Parathyroid adenoma (tissue), 2 donors: ENCODE data around the gene LPP.

Source experiments
- H2AFZ ChIP-seq: fragments of 300-600 bp; sonication (generic); one replicate; pipeline ENCODE4 v1.7.0; 2017; ENCODE audit warnings: antibody characterized with exemption, mild to moderate bottlenecking
- H3K27ac ChIP-seq: fragments of 300-600 bp; sonication (generic); one replicate; pipeline ENCODE4 v1.7.0; 2017
- H3K27me3 ChIP-seq: fragments of 300-600 bp; sonication (generic); one replicate; pipeline ENCODE4 v1.7.0; 2017; ENCODE audit warnings: low read length; ENCODE audit not compliant: control insufficient read depth, insufficient read depth
- H3K36me3 ChIP-seq: fragments of 300-600 bp; sonication (generic); one replicate; pipeline ENCODE4 v1.7.0; 2017; ENCODE audit warnings: low read length; ENCODE audit not compliant: control insufficient read depth, insufficient read depth
- H3K4me1 ChIP-seq: fragments of 300-600 bp; sonication (generic); one replicate; pipeline ENCODE4 v1.7.0; 2017; ENCODE audit warnings: control low read depth
- H3K4me2 ChIP-seq: fragments of 300-600 bp; sonication (generic); one replicate; pipeline ENCODE4 v1.7.0; 2017; ENCODE audit warnings: low read length
- H3K4me3 ChIP-seq: fragments of 300-600 bp; sonication (generic); one replicate; pipeline ENCODE4 v1.7.0; 2017; ENCODE audit warnings: low read depth, low read length
- H3K79me2 ChIP-seq: fragments of 300-600 bp; sonication (generic); one replicate; pipeline ENCODE4 v1.7.0; 2017; ENCODE audit warnings: control low read depth
- H3K9ac ChIP-seq: fragments of 300-600 bp; sonication (generic); one replicate; pipeline ENCODE4 v1.7.0; 2017; ENCODE audit warnings: mild to moderate bottlenecking
- H3K9me3 ChIP-seq: fragments of 300-600 bp; sonication (generic); one replicate; pipeline ENCODE4 v1.7.0; 2017; ENCODE audit warnings: low read length; ENCODE audit not compliant: control insufficient read depth
- TF ChIP-seq, protein P1 (sequence below): fragments of 300-600 bp; sonication (generic); IDR thresholded peaks from one replicate; pipeline ENCODE4 v1.7.0; 2017; ENCODE audit warnings: antibody characterized with exemption, mild to moderate bottlenecking
- donor health status: primary hyperparathyroidism.

The LPP gene

DNA sequence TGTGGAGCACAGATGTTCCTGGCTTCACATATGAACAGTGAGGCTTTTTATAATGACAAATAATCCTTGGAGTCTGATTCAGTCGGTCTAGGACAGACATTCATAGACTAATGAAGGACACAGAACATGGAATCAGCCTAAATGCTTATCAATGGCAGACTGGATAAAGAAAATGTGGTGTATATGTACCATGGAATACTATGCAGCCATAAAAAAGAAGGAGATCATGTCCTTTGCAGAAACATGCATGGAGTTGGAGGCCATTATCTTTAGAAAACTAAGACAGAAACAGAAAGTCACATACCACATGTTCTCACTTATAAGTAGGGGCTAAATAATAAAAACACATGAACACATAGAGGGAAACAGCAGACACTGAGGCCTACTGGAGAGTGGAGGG is 19.9 kb upstream of the LPP start:
- Histone ChIP-seq H3K9ac (no peak overlapping the region), H3K4me1 (no peaks in the 10 kb centered on the region), H3K36me3 (no peaks in the 10 kb centered on the region), H3K27me3 (no peaks in the 10 kb centered on the region), H3K4me2 (no peak overlapping the region), H2AFZ (no peak overlapping the region), H3K79me2 (no peaks in the 10 kb centered on the region), H3K27ac (no peak overlapping the region), H3K4me3 (no peak overlapping the region), H3K9me3 (no peaks in the 10 kb centered on the region)
- TF ChIP-seq, protein P1, sequence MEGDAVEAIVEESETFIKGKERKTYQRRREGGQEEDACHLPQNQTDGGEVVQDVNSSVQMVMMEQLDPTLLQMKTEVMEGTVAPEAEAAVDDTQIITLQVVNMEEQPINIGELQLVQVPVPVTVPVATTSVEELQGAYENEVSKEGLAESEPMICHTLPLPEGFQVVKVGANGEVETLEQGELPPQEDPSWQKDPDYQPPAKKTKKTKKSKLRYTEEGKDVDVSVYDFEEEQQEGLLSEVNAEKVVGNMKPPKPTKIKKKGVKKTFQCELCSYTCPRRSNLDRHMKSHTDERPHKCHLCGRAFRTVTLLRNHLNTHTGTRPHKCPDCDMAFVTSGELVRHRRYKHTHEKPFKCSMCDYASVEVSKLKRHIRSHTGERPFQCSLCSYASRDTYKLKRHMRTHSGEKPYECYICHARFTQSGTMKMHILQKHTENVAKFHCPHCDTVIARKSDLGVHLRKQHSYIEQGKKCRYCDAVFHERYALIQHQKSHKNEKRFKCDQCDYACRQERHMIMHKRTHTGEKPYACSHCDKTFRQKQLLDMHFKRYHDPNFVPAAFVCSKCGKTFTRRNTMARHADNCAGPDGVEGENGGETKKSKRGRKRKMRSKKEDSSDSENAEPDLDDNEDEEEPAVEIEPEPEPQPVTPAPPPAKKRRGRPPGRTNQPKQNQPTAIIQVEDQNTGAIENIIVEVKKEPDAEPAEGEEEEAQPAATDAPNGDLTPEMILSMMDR = no peak

DNA sequence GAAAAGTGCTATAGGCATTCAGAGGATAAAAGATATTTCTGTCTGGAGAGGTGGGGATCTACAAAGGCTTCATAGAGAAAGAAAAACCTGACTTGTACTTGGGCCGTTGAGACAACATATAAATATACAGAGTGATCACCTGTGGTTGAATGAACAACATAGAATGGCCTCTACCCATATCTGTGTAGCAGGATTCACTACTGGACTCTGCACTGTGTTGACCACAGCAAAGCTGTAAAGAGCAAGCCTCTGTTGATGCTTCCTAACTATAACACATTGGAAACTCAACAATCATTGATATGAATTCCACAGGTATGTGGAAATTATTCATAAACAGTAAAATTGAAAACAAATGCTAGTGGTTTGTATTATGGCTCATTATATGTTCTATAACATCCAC is 19.1 kb upstream of the LPP start:
- H3K4me1 ChIP-seq = no peaks in the 10 kb centered on the region
- no peaks in the 10 kb centered on the region for H3K27me3 ChIP-seq
- H3K27ac ChIP-seq = no peak overlapping the region
- H3K9ac ChIP-seq = no peak overlapping the region
- H3K4me3 ChIP-seq = no peak overlapping the region
- H3K4me2 ChIP-seq = no peak overlapping the region
- H2AFZ ChIP-seq = no peak overlapping the region
- H3K9me3 ChIP-seq = no peaks in the 10 kb centered on the region
- H3K36me3 ChIP-seq = no peaks in the 10 kb centered on the region
- H3K79me2 ChIP-seq = no peaks in the 10 kb centered on the region
- TF ChIP-seq, protein P1 = no peak

- Histone ChIP-seq H3K79me2 (no peaks in the 10 kb centered on the region), H3K4me1 (no peaks in the 10 kb centered on the region), H3K9me3 (no peaks in the 10 kb centered on the region), H3K4me3 (no peak overlapping the region), H2AFZ (no peak overlapping the region), H3K4me2 (no peak overlapping the region), H3K27ac (no peak overlapping the region), H3K9ac (no peak overlapping the region), H3K27me3 (no peaks in the 10 kb centered on the region), H3K36me3 (no peaks in the 10 kb centered on the region)
- TF ChIP-seq, protein P1 = no peak
Measured at GRCh38 chr3:188135271-188135670, 18.7 kb upstream of the LPP start.

DNA sequence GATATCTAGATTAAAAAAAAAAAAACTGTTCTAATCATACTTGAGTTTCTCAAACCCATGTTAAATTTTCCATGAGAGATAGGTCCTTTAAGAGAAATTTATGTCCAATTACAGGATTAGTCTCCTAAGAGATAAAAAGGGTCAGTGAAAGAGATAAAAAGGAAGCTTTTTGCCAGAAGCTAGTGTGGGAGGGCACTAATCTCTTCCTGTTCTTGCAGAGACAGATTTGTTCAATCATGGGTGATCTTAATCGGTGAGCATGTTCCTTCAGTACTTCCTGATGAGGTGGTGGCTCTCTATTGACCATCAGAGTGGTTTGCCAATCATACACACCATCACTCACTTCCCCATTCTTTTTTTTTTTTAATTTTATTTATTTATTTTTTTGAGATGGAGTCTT is 16.9 kb upstream of the LPP start:
- TF ChIP-seq, protein P1 = no peak
- Histone ChIP-seq H3K79me2 (no peaks in the 10 kb centered on the region), H3K9me3 (no peaks in the 10 kb centered on the region), H3K4me1 (no peaks in the 10 kb centered on the region), H3K36me3 (no peaks in the 10 kb centered on the region), H3K4me3 (no peak overlapping the region), H3K9ac (no peak overlapping the region), H2AFZ (no peak overlapping the region), H3K4me2 (no peak overlapping the region), H3K27me3 (no peaks in the 10 kb centered on the region), H3K27ac (no peak overlapping the region)

GRCh38 chr3:188139466-188139865 is 14.5 kb upstream of the LPP start:
- Histone ChIP-seq H3K36me3 (no peaks in the 10 kb centered on the region), H2AFZ (no peak overlapping the region), H3K27me3 (no peaks in the 10 kb centered on the region), H3K4me1 (no peaks in the 10 kb centered on the region), H3K9me3 (no peaks in the 10 kb centered on the region), H3K9ac (no peak overlapping the region), H3K79me2 (no peaks in the 10 kb centered on the region), H3K4me2 (no peak overlapping the region), H3K27ac (no peak overlapping the region), H3K4me3 (no peak overlapping the region)
- TF ChIP-seq, protein P1 = no peak
